Muscle of arm (tissue), 12 donors: Measurements from ENCODE around the gene GFRA1. TPM values are rescaled to one million over a fixed set of nuclear protein-coding genes. Genes with fewer than 3 reads are reported as not detected.

Experiments used
- DNase-seq: peaks from one replicate; pipeline ENCODE4 v3.0.0-alpha.2; 2013
- polyA plus RNA-seq, 12 donors: library from polyadenylated mRNA; unstranded; fragments of 120-200 nt; gene quantifications; one replicate each; pipeline ENCODE4 v1.2.1, GENCODE V29; 2013; ENCODE audit not compliant: insufficient read length in 12 of 12

GFRA1 gene
- polyA plus RNA-seq, 12 donors, result 29.9 to 45.1 (median 35.1) TPM; not detected in 1

GRCh38 chr10:116274064-116274904 lies 1.3 kb upstream of the GFRA1 start:
- peak; percentile 77 for DNase-seq

DNA sequence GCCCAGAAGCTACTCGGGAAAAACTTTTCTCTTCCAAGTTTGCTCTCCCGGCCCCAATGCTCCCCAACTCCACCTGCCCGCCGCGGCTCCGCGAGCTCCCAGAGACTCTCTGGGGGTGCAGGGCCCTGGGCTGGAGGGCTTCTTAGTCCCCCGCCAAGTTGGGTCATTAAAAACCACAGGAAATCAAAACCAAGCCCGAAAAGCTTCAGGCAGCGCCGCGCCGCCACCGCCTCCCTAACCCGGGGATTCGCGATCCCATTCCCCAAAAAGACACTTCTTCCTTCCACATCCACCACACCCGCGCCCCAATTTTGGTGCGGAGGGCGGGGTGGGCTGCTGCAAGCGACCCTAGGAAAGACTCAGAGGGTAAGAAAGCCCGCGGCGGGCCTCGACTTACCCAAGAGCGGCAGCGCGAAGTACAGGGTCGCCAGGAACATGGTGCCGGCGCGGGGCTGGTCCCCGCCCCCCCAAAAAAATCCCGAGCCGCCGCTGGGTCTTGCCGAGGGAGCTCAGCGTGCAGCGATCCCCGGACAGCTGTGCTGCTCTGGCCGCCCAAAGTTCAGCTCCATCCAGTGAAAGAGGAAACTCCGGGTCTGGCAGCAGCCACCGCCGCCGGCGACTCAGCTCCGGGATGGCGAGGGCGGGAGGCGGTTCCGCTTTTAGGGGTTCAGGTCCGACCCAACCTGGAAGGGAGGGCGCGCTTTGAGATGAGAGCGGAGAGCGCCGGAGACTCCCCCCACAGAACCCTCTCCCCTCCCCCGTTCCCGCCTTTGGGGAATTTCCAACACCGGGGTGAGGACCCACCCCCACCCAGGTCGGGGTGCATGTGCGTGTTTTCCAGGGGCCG lies 1.2 kb downstream of the GFRA1 start:
- DNase-seq, result peak; percentile 59

GRCh38 chr10:116270771-116271592 lies 2.0 kb downstream of the GFRA1 start:
- peak; percentile 35 for DNase-seq

DNA sequence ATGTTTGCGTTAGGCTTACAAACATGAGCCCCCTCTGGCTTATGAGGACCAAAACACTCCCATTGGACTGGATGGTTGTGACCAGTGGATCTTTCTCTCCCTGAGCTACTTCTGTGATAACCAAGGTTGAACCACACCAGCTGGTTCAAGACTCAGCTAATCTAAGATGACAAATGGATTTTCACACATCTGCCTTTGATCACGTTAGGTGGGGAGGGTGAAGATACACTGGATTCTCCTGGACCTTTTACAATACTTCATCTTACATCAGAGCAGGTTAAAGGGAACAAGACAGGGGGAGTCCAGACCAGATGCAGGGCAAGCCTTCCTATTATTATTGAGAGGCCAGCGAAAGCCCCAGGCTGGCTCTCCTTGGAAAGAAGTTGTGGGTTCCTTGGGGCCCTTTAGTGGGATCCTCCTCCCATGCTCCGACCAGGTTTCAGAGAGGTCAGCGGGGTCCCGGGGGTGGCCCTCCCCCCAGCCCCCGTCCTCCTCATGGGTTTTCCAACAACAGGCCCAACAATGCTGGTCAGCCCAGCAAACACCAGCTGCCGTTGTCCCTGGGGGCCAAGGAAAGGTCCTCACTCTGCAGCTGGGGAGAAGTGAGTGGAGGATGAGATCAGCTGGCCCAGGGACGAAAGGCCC lies 2.8 kb downstream of the GFRA1 start:
- no peak for DNase-seq

DNA sequence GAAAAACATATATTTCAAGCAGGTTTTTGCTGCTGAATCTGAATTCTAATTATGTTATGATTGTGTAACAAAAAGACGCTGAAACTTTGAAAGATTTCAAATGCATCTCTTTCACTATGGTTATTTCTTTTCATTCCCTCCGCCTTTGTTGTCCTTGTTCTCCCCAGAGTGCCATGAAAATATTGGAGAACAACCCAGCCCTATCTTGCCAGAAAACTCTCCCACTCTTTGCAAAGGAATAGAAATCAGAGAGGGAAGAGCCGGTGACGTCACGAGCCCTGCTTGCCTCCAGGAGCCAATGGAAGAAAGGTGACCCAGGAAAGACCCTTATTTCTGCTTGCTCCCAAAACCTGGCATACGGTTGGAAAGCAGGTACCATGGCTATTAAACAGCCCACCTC lies 3.4 kb downstream of the GFRA1 start:
- DNase-seq, result peak; percentile 49

GRCh38 chr10:116268976-116269375 lies 4.0 kb downstream of the GFRA1 start:
- no peak for DNase-seq

DNA sequence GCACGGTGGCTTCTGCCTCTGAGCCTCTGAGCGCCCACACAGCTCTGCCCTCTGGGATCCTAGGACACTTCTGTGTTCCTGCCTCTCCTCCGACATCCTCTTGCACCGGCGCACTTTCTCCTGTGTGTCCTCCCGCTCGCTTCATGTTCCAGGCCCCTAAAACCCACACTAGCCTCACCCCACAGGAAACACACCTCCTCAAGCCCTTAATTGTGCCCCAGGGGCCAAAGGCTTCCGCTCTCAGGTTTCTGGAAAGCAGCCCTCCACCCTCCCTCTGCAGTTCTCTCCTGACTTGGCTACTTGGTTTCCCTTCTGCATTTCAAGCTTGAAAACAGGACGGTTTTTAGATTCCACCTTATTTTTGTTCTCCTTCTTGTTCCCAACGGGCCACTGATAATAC lies 7.3 kb downstream of the GFRA1 start:
- no peak for DNase-seq

- DNase-seq, result no peak
Observed at GRCh38 chr10:116263870-116264655, 8.9 kb downstream of the GFRA1 start.

DNA sequence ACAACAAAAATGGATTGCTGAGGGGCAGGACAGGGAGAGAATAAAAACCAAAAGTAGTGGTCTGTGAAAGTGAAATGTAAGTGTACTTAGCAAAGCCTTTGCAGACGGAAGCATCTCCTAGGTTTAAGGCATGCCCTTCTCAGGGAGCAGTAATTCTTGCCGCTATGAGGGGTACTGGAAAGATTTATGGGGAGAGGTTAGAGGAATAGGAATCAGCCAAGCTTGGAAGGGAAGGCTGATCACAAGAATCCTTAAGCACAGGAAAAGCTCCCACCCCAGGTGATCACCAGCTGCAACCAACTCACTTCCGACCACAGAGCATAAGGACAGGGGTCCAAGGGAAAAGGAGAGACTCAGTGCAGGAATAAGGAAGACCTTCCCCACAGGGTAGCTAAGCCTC lies 10.3 kb downstream of the GFRA1 start:
- no peak for DNase-seq

DNA sequence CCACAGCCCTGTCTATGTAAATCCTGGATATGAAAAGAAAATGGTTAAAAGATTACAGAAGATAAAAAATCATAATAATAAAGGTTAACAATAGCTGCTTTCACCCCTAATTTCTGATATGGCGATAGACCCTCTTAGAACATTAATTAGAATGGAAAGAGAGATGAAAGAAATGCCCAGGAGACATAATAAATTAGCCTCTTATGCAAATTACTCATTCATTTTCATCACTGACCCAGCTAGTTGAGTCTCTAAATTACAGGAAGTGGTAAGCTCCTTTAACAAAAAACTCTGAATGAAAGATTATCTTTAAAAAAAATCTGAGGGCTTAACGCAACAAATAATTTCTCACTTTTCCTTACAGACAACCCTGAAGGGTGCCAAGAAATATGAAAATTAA lies 12.4 kb downstream of the GFRA1 start:
- no peak for DNase-seq

GRCh38 chr10:116259638-116260037 lies 13.4 kb downstream of the GFRA1 start:
- no peak for DNase-seq

DNA sequence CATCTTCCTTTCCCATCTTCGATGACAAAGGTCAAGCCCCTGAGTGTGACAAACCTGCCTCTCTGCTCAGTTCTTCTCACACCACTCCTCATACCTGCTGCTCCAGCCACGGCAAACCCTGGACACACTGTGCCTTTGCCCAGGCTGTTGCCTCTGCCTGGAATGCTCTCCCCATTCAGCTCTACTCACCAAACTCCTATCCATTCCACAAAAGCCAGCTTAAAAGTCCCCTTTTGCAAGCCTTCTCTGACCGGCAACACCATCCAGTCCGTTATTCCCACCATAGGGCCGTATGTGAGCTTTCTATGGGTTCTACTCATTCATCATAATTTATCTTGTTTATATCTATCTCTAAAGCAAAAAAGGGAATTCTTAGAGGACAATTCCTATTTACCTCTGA lies 15.2 kb downstream of the GFRA1 start:
- no peak for DNase-seq

DNA sequence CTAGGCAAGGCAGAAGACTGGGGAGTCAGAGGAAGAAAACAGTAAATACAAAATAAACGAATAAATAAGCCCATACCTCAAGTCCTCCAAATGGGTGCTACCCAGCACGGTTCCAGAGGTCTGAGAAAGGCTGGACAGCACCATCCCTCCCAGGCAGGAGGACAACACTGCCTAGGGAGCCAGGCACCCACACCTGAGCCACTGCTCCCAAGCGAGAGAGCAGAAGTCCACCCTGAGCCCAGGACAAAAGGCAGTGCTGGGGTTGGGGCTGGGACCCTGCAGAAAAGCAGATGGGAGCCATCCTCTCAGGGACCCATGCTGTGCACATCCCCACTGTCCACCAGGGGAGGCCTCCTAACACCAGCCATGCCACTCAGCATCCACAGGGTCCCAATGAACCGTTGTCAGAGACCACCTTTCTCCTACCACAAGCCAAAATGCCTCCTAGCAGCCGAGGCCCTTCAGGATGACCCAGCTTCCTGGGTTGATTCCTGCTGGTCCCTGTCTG lies 16.2 kb downstream of the GFRA1 start:
- no peak for DNase-seq

DNA sequence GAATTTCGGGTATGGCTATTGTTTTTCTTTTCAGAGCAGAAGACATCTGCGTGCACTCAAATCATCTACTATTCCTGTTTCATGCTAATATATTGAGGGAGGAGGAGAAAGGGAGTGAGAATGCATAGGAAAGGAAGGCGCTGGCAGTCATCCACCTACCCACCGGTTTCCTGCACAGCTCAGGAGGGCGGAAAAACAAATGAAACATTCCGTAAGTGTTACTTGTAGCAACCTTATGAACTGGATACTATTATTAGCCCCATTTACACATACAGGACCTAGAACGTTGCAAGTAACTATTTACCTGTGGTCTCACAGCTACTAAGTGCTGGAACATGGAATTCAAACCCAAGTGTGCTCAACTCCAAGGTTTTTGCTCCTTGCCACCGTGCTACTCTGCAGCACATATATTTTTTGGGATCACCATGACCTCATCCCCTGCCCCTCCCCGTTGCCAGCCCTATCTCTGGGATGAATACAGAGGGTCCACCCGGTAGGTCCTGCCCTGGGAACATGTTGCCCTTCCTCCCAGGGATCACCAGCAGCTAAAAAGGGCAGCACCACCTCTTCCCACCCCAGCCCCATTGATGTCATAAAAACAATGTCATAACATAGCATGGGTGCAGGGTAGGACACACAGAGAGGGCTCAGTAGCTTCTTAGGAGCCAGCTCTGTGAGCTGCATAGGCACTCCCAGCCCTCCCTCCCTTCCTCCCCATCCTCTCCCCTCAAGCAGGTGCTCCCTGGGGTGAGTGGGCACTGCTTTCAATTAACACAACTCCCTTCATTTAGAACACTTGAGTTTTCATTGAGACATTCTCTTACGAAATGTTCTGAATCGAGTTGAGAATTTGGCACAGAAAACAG lies 16.9 kb downstream of the GFRA1 start:
- DNase-seq, result no peak

GRCh38 chr10:116254422-116255155 lies 18.4 kb downstream of the GFRA1 start:
- no peak for DNase-seq

GRCh38 chr10:116253716-116254115 lies 19.3 kb downstream of the GFRA1 start:
- no peak for DNase-seq

DNA sequence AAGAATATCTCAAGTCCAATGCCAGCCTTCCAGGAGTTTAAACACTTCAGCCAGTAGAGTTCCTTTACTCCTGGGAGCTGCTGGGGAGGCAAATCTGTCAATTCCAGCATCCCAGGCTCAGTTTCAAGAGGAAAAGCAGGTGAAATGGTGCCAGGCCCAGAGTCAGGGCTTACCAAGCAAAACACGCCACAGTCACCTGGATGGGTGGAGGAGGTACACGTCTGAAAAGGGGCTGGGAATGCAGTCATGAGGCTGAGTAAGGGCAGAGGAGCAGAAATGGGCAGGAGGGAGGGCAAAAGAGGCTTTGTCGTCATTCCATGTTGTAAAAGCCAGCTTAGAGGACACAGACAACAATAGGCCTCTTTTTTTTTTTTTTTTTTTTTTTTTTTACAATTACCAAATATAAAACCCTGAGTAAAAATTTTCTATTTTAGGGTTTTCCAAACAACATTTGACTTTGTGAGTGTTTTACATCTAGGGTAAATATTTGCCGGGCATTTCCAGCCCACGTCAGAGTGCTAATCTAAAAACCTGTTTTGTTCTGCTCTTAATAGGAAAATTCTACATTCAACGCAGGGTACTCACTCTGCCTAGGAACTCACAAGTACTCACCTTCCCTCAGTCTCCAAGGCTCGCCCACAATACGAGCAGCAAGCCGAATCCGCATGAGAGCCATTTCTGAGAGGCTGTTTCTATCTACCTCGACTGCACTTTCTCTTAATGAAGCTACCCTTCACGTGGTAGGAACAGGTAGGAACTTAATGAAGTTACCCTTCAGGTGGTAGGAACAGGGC lies 21.2 kb downstream of the GFRA1 start:
- no peak for DNase-seq

GRCh38 chr10:116247691-116248090 lies 25.3 kb downstream of the GFRA1 start:
- DNase-seq, result no peak
